A549 (cell line): ENCODE data around the gene MTA3. TPM values are rescaled to one million over a fixed set of nuclear protein-coding genes. Genes with fewer than 3 reads are reported as not detected.

ENCODE experiments used
- ATAC-seq, 2 experiments: fragments of 200-7000 bp in 1 of 2; fragments of >200 bp in 1 of 2; cut with Nextera tagmentation in 1 of 2; cut with Tn5 transposase in 1 of 2; 3 replicates each; pipeline versions ENCODE4 v1.8.0 to v1.9.1; 2018 to 2020; ENCODE audit warnings: mild to moderate bottlenecking in 1 of 2, moderate library complexity in 1 of 2
- CTCF ChIA-PET: fragments of 300-600 bp; sonication (Branson Sonifier 250); formaldehyde crosslinking; extraction: SDS; loops from one replicate; lab custom pipeline; 2021; ENCODE audit warnings: antibody characterized with exemption, inconsistent platforms; lab: Yijun Ruan, JAX
- POLR2A ChIA-PET: fragments of 350-600 bp; formaldehyde crosslinking; extraction: SDS; loops from one replicate; lab custom pipeline; 2021; ENCODE audit warnings: antibody characterized with exemption, inconsistent platforms; lab: Yijun Ruan, JAX
- DNase-seq, 2 experiments: peaks; one replicate each; pipeline versions ENCODE4 v3.0.0 to v3.0.0-alpha.2; 2011 to 2016; ENCODE audit warnings: low read depth in 1 of 2, low spot score in 1 of 2
- FAIRE-seq: peaks from 2 replicates; lab custom pipeline; 2011; peaks lifted over from hg19 to GRCh38; lab: Jason Lieb, UNC
- H3K27ac ChIP-seq, 2 experiments: fragments of >200 bp; sonication (Bioruptor Twin); formaldehyde crosslinking; 3 replicates each; pipeline ENCODE4 v1.5.1; 2016 to 2017
- H3K4me1 ChIP-seq: fragments of >200 bp; sonication (Bioruptor Twin); formaldehyde crosslinking; 3 replicates; pipeline ENCODE4 v1.6.1; 2016
- H3K4me2 ChIP-seq: fragments of >200 bp; sonication (Bioruptor Twin); formaldehyde crosslinking; 3 replicates; pipeline ENCODE4 v1.6.1; 2016
- H3K4me3 ChIP-seq: fragments of >200 bp; sonication (Bioruptor Twin); formaldehyde crosslinking; 3 replicates; pipeline ENCODE4 v1.5.1; 2016
- H3K9me3 ChIP-seq: fragments of >200 bp; sonication (Bioruptor Twin); formaldehyde crosslinking; 3 replicates; pipeline ENCODE4 v1.6.1; 2016
- CBX2 ChIP-seq: fragments of 200-600 bp; sonication (generic); IDR thresholded peaks from 2 replicates; pipeline ENCODE4 v1.6.1; 2016; ENCODE audit warnings: low read depth, mild to moderate bottlenecking, borderline replicate concordance
- CEBPB ChIP-seq, 2 experiments: fragments of >200 bp in 1 of 2; sonication (Bioruptor Twin) in 1 of 2; formaldehyde crosslinking in 1 of 2; IDR thresholded peaks; 2 replicates each; pipeline ENCODE4 v1.6.1; 2012 to 2016
- CHD2 ChIP-seq: fragments of 150-350 bp; IDR thresholded peaks from 2 replicates; pipeline ENCODE4 v1.6.1; 2014; ENCODE audit warnings: low read length; ENCODE audit not compliant: partially characterized antibody
- CHD4 ChIP-seq: fragments of 200-600 bp; sonication (generic); IDR thresholded peaks from 2 replicates; pipeline ENCODE4 v1.6.1; 2016; ENCODE audit warnings: antibody characterized with exemption, mild to moderate bottlenecking, borderline replicate concordance
- CTCF ChIP-seq: fragments of >200 bp; sonication (Bioruptor Twin); formaldehyde crosslinking; IDR thresholded peaks from 3 replicates; pipeline ENCODE4 v1.5.1; 2016
- EHMT2 ChIP-seq: fragments of 200-600 bp; sonication (generic); IDR thresholded peaks from 2 replicates; pipeline ENCODE4 v1.6.1; 2016; ENCODE audit warnings: antibody characterized with exemption, low read depth, mild to moderate bottlenecking, moderate library complexity
- ESRRA ChIP-seq: fragments of 150-350 bp; IDR thresholded peaks from 2 replicates; pipeline ENCODE4 v1.6.1; 2014; ENCODE audit warnings: mild to moderate bottlenecking, low read length, borderline replicate concordance
- FOSL2 ChIP-seq, 2 experiments: fragments of 450-650 bp in 1 of 2; fragments of >200 bp in 1 of 2; sonication (Bioruptor Twin) in 1 of 2; formaldehyde crosslinking; IDR thresholded peaks; 2 replicates each; pipeline versions ENCODE4 v1.5.0 to v1.6.1; 2016 to 2020; ENCODE audit warnings: mild to moderate bottlenecking in 1 of 2, moderate library complexity in 1 of 2
- HEYL ChIP-seq: fragments of 250-450 bp; sonication (Bioruptor Pico); IDR thresholded peaks from 2 replicates; pipeline ENCODE4 v1.8.0; 2021; ENCODE audit warnings: mild to moderate bottlenecking, moderate library complexity
- HOXB5 ChIP-seq: fragments of 250-450 bp; sonication (Bioruptor Pico); IDR thresholded peaks from 2 replicates; pipeline ENCODE4 v1.5.0; 2020; ENCODE audit warnings: mild to moderate bottlenecking, moderate library complexity
- JUN ChIP-seq, 2 experiments: fragments of >200 bp; sonication (Bioruptor Twin); formaldehyde crosslinking; IDR thresholded peaks; 2 replicates in 1 of 2; 3 replicates in 1 of 2; pipeline ENCODE4 v1.6.1; 2016 to 2017
- JUNB ChIP-seq: fragments of >200 bp; sonication (Bioruptor Twin); formaldehyde crosslinking; IDR thresholded peaks from 2 replicates; pipeline ENCODE4 v1.6.1; 2016
- MAZ ChIP-seq: fragments of 150-350 bp; IDR thresholded peaks from 2 replicates; pipeline ENCODE4 v1.6.1; 2014; ENCODE audit warnings: antibody characterized with exemption, low read depth, low read length, borderline replicate concordance
- NFE2L2 ChIP-seq: fragments of 150-350 bp; conservative IDR thresholded peaks from 2 replicates; pipeline ENCODE4 v1.6.1; 2014; ENCODE audit warnings: low read length
- PHF8 ChIP-seq: fragments of 200-600 bp; sonication (generic); IDR thresholded peaks from 2 replicates; pipeline ENCODE4 v1.6.1; 2016; ENCODE audit warnings: low read depth, mild to moderate bottlenecking, antibody characterized with exemption, moderate library complexity, borderline replicate concordance
- RAD21 ChIP-seq, 2 experiments: fragments of >200 bp in 1 of 2; sonication (Bioruptor Twin) in 1 of 2; formaldehyde crosslinking in 1 of 2; IDR thresholded peaks in 1 of 2; conservative IDR thresholded peaks in 1 of 2; 2 replicates in 1 of 2; 3 replicates in 1 of 2; pipeline ENCODE4 v1.6.1; 2012 to 2018; ENCODE audit warnings: inconsistent platforms in 1 of 2
- RFX5 ChIP-seq: fragments of 450-650 bp; IDR thresholded peaks from 2 replicates; pipeline ENCODE4 v1.7.1; 2014; ENCODE audit warnings: antibody characterized with exemption, mild to moderate bottlenecking, moderate library complexity
- USF2 ChIP-seq: fragments of 450-650 bp; IDR thresholded peaks from 2 replicates; pipeline ENCODE4 v1.6.1; 2014; ENCODE audit warnings: antibody characterized with exemption
- ZC3H11A ChIP-seq: fragments of 450-650 bp; IDR thresholded peaks from 2 replicates; pipeline ENCODE4 v1.6.1; 2014; ENCODE audit warnings: antibody characterized with exemption, mild to moderate bottlenecking
- ZFP36 ChIP-seq: fragments of 450-650 bp; IDR thresholded peaks from 2 replicates; pipeline ENCODE4 v1.6.1; 2014; ENCODE audit warnings: borderline replicate concordance; ENCODE audit not compliant: partially characterized antibody
- WGBS: methylation state at CpG from one replicate; pipeline ENCODE4 v1.1.6; 2017; ENCODE audit errors: missing lambda C conversion rate; 5-methylcytosine and 5-hydroxymethylcytosine counted together
- polyA plus RNA-seq, 4 experiments: library from polyadenylated mRNA; depleted of rRNA in 3 of 4; stranded (reverse); fragments of >200 nt; fragmentation: RNase III in 1 of 4; extraction: RNeasy Plus Mini Kit Qiagen cat#74134 plus additional on column Dnase treatment in 1 of 4; gene quantifications; 2 replicates in 3 of 4; 3 replicates in 1 of 4; pipeline ENCODE4 v1.2.3, GENCODE V29; 2011 to 2017
- TF ChIP-seq, protein P1 (sequence below): IDR thresholded peaks from 2 replicates; pipeline ENCODE4 v1.6.1; 2012; ENCODE audit warnings: low read depth, borderline replicate concordance
- TF ChIP-seq, protein P2 (sequence below): fragments of >200 bp; sonication (Bioruptor Twin); formaldehyde crosslinking; IDR thresholded peaks from 3 replicates; pipeline ENCODE4 v1.6.1; 2016
- TF ChIP-seq, protein P3 (sequence below): fragments of 150-350 bp; IDR thresholded peaks from 2 replicates; pipeline ENCODE4 v1.6.1; 2014; ENCODE audit warnings: low read depth, mild to moderate bottlenecking, low read length
- TF ChIP-seq, protein P4 (sequence below): fragments of >200 bp; sonication (Bioruptor Twin); formaldehyde crosslinking; IDR thresholded peaks from 2 replicates; pipeline ENCODE4 v1.6.1; 2016
- TF ChIP-seq, protein P5 (sequence below): fragments of 200-600 bp; sonication (generic); IDR thresholded peaks from 2 replicates; pipeline ENCODE4 v1.6.1; 2016; ENCODE audit warnings: antibody characterized with exemption, mild to moderate bottlenecking, moderate library complexity
- TF ChIP-seq, protein P6 (sequence below): fragments of 250-450 bp; sonication (Bioruptor Pico); IDR thresholded peaks from 2 replicates; pipeline ENCODE4 v1.5.0; 2021; ENCODE audit warnings: mild to moderate bottlenecking, moderate library complexity, borderline replicate concordance

The MTA3 gene
- polyA plus RNA-seq, 2 of the 4 experiments (the other 2 are of a cell fraction), result 49.3 to 74.1 TPM

DNA sequence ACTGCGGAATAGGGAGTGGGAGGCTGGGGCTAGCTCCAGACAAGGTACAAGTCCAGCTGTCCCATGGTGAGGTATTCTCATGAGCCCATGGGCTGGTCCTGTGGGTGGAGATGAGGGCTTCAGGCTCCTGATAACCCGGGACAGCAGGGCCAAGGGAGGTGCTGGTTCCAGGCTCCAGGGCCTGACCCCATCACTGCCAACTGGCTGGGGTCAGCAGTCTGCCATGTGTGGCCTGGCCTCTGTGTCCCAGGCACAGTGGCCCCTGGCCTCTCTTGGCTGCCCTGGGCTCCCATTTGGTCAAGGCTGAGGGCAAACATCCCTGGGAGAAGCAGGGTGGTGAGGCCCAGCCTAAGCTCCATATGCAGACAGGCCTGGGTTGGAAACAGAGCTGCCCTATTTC lies 196.5 kb downstream of the MTA3 start:
- WGBS, result 76% methylated on average over 2 of the region's 2 CpGs
- ATAC-seq (no peak), FAIRE-seq (no peak), DNase-seq (no peak)
- Histone ChIP-seq H3K27ac (no peak overlapping the region), H3K9me3 (no peaks in the 10 kb centered on the region), H3K4me2 (no peak overlapping the region), H3K4me3 (no peak overlapping the region), H3K4me1 (no peaks in the 10 kb centered on the region)
- ChIA-PET CTCF (interaction anchor here (1.6 to 1.7 kb wide), 2 partner anchors 20 to 30 kb away, joined by 3 to 4 read pairs; no protein-coding TSS in a partner anchor), POLR2A (no interaction called here)
- TF ChIP-seq ZFP36 (no peak), RAD21 (conservative IDR thresholded peaks at IDR 0.05 in 1 of 2, IDR thresholded peaks at IDR 0.05 in 1 of 2) (no peak), CTCF (no peak), JUN (IDR thresholded peaks at IDR 0.05) (no peak), CHD4 (no peak), CEBPB (IDR thresholded peaks at IDR 0.05) (no peak), ESRRA (no peak), NFE2L2 (no peak), CHD2 (no peak), MAZ (no peak), ZC3H11A (no peak), USF2 (no peak), PHF8 (no peak), HOXB5 (CRISPR knock-in tag) (no peak), JUNB (no peak), HEYL (CRISPR knock-in tag) (no peak)
- TF ChIP-seq, protein P1, sequence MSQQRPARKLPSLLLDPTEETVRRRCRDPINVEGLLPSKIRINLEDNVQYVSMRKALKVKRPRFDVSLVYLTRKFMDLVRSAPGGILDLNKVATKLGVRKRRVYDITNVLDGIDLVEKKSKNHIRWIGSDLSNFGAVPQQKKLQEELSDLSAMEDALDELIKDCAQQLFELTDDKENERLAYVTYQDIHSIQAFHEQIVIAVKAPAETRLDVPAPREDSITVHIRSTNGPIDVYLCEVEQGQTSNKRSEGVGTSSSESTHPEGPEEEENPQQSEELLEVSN, result no peak
- TF ChIP-seq, protein P2, sequence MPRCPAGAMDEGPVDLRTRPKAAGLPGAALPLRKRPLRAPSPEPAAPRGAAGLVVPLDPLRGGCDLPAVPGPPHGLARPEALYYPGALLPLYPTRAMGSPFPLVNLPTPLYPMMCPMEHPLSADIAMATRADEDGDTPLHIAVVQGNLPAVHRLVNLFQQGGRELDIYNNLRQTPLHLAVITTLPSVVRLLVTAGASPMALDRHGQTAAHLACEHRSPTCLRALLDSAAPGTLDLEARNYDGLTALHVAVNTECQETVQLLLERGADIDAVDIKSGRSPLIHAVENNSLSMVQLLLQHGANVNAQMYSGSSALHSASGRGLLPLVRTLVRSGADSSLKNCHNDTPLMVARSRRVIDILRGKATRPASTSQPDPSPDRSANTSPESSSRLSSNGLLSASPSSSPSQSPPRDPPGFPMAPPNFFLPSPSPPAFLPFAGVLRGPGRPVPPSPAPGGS, result no peak
- TF ChIP-seq, protein P3, sequence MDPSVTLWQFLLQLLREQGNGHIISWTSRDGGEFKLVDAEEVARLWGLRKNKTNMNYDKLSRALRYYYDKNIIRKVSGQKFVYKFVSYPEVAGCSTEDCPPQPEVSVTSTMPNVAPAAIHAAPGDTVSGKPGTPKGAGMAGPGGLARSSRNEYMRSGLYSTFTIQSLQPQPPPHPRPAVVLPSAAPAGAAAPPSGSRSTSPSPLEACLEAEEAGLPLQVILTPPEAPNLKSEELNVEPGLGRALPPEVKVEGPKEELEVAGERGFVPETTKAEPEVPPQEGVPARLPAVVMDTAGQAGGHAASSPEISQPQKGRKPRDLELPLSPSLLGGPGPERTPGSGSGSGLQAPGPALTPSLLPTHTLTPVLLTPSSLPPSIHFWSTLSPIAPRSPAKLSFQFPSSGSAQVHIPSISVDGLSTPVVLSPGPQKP, result no peak
- TF ChIP-seq, protein P4, sequence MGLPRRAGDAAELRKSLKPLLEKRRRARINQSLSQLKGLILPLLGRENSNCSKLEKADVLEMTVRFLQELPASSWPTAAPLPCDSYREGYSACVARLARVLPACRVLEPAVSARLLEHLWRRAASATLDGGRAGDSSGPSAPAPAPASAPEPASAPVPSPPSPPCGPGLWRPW, result no peak

DNA sequence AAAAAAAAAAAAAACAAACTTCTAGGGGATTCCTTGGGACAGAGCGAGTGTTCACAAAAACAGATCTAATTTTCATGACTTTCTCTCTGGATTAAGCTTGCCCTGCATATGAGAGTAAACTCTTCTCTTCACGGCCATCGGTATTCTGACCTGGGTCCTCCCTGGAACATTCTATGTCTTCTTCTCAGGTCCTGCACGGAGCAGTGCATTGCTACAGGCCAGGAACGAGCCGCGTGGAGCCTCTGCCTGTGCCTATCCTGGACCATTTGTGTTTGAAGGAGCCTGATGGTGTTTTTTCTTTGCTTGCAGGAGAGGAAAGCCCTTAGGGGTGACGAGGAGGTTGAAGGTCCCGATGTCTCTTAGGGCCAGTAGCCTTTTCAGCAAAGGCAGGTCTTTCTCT lies 197.3 kb downstream of the MTA3 start:
- ChIA-PET CTCF (interaction anchor here (1.3 to 1.7 kb wide), 3 partner anchors 7 to 29 kb away, joined by 3 to 4 read pairs (median 4); no protein-coding TSS in a partner anchor), POLR2A (no interaction called here)
- FAIRE-seq (no peak), ATAC-seq (no peak), DNase-seq (no peak)
- Histone ChIP-seq H3K27ac (no peak overlapping the region), H3K4me1 (no peaks in the 10 kb centered on the region), H3K9me3 (no peaks in the 10 kb centered on the region), H3K4me2 (no peak overlapping the region), H3K4me3 (no peak overlapping the region)
- WGBS, result 89% methylated on average over 9 of the region's 9 CpGs
- TF ChIP-seq HOXB5 (CRISPR knock-in tag) (no peak), FOSL2 (IDR thresholded peaks at IDR 0.05) (no peak), FOSL2 (CRISPR knock-in tag; IDR thresholded peaks at IDR 0.05) (no peak), CBX2 (no peak), JUNB (no peak), PHF8 (no peak), RFX5 (no peak), EHMT2 (no peak)
- TF ChIP-seq, protein P5, sequence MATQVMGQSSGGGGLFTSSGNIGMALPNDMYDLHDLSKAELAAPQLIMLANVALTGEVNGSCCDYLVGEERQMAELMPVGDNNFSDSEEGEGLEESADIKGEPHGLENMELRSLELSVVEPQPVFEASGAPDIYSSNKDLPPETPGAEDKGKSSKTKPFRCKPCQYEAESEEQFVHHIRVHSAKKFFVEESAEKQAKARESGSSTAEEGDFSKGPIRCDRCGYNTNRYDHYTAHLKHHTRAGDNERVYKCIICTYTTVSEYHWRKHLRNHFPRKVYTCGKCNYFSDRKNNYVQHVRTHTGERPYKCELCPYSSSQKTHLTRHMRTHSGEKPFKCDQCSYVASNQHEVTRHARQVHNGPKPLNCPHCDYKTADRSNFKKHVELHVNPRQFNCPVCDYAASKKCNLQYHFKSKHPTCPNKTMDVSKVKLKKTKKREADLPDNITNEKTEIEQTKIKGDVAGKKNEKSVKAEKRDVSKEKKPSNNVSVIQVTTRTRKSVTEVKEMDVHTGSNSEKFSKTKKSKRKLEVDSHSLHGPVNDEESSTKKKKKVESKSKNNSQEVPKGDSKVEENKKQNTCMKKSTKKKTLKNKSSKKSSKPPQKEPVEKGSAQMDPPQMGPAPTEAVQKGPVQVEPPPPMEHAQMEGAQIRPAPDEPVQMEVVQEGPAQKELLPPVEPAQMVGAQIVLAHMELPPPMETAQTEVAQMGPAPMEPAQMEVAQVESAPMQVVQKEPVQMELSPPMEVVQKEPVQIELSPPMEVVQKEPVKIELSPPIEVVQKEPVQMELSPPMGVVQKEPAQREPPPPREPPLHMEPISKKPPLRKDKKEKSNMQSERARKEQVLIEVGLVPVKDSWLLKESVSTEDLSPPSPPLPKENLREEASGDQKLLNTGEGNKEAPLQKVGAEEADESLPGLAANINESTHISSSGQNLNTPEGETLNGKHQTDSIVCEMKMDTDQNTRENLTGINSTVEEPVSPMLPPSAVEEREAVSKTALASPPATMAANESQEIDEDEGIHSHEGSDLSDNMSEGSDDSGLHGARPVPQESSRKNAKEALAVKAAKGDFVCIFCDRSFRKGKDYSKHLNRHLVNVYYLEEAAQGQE, result no peak
- TF ChIP-seq, protein P6, sequence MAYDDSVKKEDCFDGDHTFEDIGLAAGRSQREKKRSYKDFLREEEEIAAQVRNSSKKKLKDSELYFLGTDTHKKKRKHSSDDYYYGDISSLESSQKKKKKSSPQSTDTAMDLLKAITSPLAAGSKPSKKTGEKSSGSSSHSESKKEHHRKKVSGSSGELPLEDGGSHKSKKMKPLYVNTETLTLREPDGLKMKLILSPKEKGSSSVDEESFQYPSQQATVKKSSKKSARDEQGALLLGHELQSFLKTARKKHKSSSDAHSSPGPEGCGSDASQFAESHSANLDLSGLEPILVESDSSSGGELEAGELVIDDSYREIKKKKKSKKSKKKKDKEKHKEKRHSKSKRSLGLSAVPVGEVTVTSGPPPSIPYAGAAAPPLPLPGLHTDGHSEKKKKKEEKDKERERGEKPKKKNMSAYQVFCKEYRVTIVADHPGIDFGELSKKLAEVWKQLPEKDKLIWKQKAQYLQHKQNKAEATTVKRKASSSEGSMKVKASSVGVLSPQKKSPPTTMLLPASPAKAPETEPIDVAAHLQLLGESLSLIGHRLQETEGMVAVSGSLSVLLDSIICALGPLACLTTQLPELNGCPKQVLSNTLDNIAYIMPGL, result no peak
